HCT116 (cell line): ENCODE data around the gene NCAPG2. TPM values are rescaled to one million over a fixed set of nuclear protein-coding genes. Genes with fewer than 3 reads are reported as not detected.

Experiments
- ATAC-seq: fragments of 200-7000 bp; cut with Tn5 transposase; 2 replicates; pipeline ENCODE4 v1.9.1; 2020; ENCODE audit warnings: mild to moderate bottlenecking, moderate library complexity
- BruUV-seq: library from RNA; stranded (reverse); fragments of 400-500 nt; replicated peaks from 2 replicates; lab custom pipeline; 2021; lab: Mats Ljungman, UMichigan
- CTCF ChIA-PET: fragments of 300-600 bp; sonication (Branson Sonifier 250); formaldehyde crosslinking; loops from one replicate; lab custom pipeline; 2021; ENCODE audit warnings: antibody characterized with exemption; lab: Charles Lee
- POLR2A ChIA-PET: fragments of 300-600, 350-600 bp; sonication (Branson Sonifier 250); formaldehyde crosslinking; loops from one replicate; lab custom pipeline; 2021; ENCODE audit warnings: antibody characterized with exemption; lab: Charles Lee
- RAD21 ChIA-PET, 2 experiments: fragments of 300-600 bp; sonication (Branson Sonifier 250); formaldehyde crosslinking; loops; one replicate each; lab custom pipeline; 2023; ENCODE audit warnings: low total read pairs in 2 of 2; ENCODE audit not compliant: uncharacterized antibody in 2 of 2, unreplicated experiment in 2 of 2, low non-redundant PET in 1 of 2; lab: Charles Lee
- DNase-seq: peaks from one replicate; pipeline ENCODE4 v3.0.0-alpha.2; 2010; ENCODE audit warnings: low read depth, low spot score
- H2AFZ ChIP-seq: fragments of 200-600 bp; shearing (Covaris generic), sonication (generic); 2 replicates; pipeline ENCODE4 v1.6.1; 2017; ENCODE audit warnings: low read depth, mixed run types, mixed read lengths, antibody characterized with exemption, low read length; ENCODE audit not compliant: poor library complexity, severe bottlenecking
- H3K27ac ChIP-seq: 2 replicates; pipeline ENCODE4 v1.5.1; 2012; ENCODE audit warnings: low read depth, low read length
- H3K27me3 ChIP-seq: fragments of 200-600 bp; sonication (generic); 2 replicates; pipeline ENCODE4 v1.6.1; 2016; ENCODE audit warnings: mixed run types, low read length, mixed read lengths; ENCODE audit not compliant: insufficient read depth
- H3K36me3 ChIP-seq, 2 experiments: fragments of 200-500 bp in 1 of 2; fragments of 200-600 bp in 1 of 2; sonication (Bioruptor generic) in 1 of 2; sonication (generic) in 1 of 2; 2 replicates each; pipeline versions ENCODE4 v1.5.1 to v1.6.1; 2014 to 2016; ENCODE audit warnings: low read length in 2 of 2, inconsistent platforms in 1 of 2, mixed read lengths in 1 of 2, mixed run types in 1 of 2; ENCODE audit not compliant: insufficient read depth in 2 of 2, control insufficient read depth in 1 of 2
- H3K4me1 ChIP-seq, 2 experiments: fragments of 200-600 bp in 1 of 2; sonication (generic) in 1 of 2; 2 replicates each; pipeline versions ENCODE4 v1.5.1 to v1.6.1; 2012 to 2017; ENCODE audit warnings: low read length in 2 of 2, inconsistent platforms in 1 of 2, mild to moderate bottlenecking in 1 of 2, mixed read lengths in 1 of 2, mixed run types in 1 of 2, moderate library complexity in 1 of 2; ENCODE audit not compliant: insufficient read depth in 2 of 2, control insufficient read depth in 1 of 2
- H3K4me2 ChIP-seq: fragments of 200-600 bp; sonication (generic); 2 replicates; pipeline ENCODE4 v1.6.1; 2017; ENCODE audit warnings: mixed run types, low read length, mixed read lengths
- H3K4me3 ChIP-seq, 2 experiments: fragments of 200-600 bp in 1 of 2; sonication (generic) in 1 of 2; replicated peaks in 1 of 2; 2 replicates each; pipeline ENCODE4 v1.5.1; 2011 to 2016; ENCODE audit warnings: low read length in 2 of 2, control low read depth in 1 of 2, low read depth in 1 of 2, mild to moderate bottlenecking in 1 of 2, mixed read lengths in 1 of 2, mixed run types in 1 of 2
- H3K79me2 ChIP-seq: fragments of 200-600 bp; sonication (generic); 2 replicates; pipeline ENCODE4 v1.6.1; 2017; ENCODE audit warnings: mild to moderate bottlenecking, mixed run types, low read length, moderate library complexity, mixed read lengths; ENCODE audit not compliant: insufficient read depth
- H3K9ac ChIP-seq: fragments of 200-600 bp; sonication (generic); 2 replicates; pipeline ENCODE4 v1.6.1; 2016; ENCODE audit warnings: low read length, mixed read lengths
- H3K9me2 ChIP-seq: fragments of 200-600 bp; sonication (generic), shearing (Covaris generic); 2 replicates; pipeline ENCODE4 v1.6.1; 2017; ENCODE audit warnings: mixed run types, mild to moderate bottlenecking, moderate library complexity; ENCODE audit not compliant: insufficient read depth
- H3K9me3 ChIP-seq, 2 experiments: fragments of 200-500 bp in 1 of 2; fragments of 200-600 bp in 1 of 2; sonication (Bioruptor generic) in 1 of 2; sonication (generic) in 1 of 2; 2 replicates each; pipeline ENCODE4 v1.6.1; 2014 to 2017; ENCODE audit warnings: low read length in 2 of 2, mixed read lengths in 2 of 2, inconsistent platforms in 1 of 2, low read depth in 1 of 2, mild to moderate bottlenecking in 1 of 2, mixed run types in 1 of 2, moderate library complexity in 1 of 2; ENCODE audit not compliant: control insufficient read depth in 1 of 2, insufficient read depth in 1 of 2
- H4K20me1 ChIP-seq: fragments of 200-600 bp; sonication (generic), shearing (Covaris generic); 2 replicates; pipeline ENCODE4 v1.6.1; 2017; ENCODE audit warnings: mixed run types, mild to moderate bottlenecking, moderate library complexity; ENCODE audit not compliant: insufficient read depth
- CBX3 ChIP-seq: IDR thresholded peaks from 2 replicates; pipeline ENCODE4 v1.6.1; 2012; ENCODE audit warnings: low read depth
- EGR1 ChIP-seq: IDR thresholded peaks from 2 replicates; pipeline ENCODE4 v1.6.1; 2012; ENCODE audit warnings: low read depth
- ELF1 ChIP-seq: IDR thresholded peaks from 2 replicates; pipeline ENCODE4 v1.6.1; 2012; ENCODE audit warnings: low read depth, borderline replicate concordance
- EZH2 ChIP-seq: fragments of 200-600 bp; sonication (generic); IDR thresholded peaks from 2 replicates; pipeline ENCODE4 v1.6.1; 2017; ENCODE audit warnings: antibody characterized with exemption, mixed run types
- EZH2phosphoT487 ChIP-seq: fragments of 200-600 bp; IDR thresholded peaks from 2 replicates; pipeline ENCODE4 v1.6.1; 2018; ENCODE audit warnings: antibody characterized with exemption, borderline replicate concordance
- FOSL1 ChIP-seq: IDR thresholded peaks from 2 replicates; pipeline ENCODE4 v1.6.1; 2012; ENCODE audit warnings: low read depth
- JUND ChIP-seq: IDR thresholded peaks from 2 replicates; pipeline ENCODE4 v1.6.1; 2012
- POLR2A ChIP-seq: IDR thresholded peaks from 2 replicates; pipeline ENCODE4 v1.7.0; 2011; ENCODE audit warnings: borderline replicate concordance; ENCODE audit not compliant: insufficient read depth, insufficient read length; ENCODE audit errors: extremely low read depth
- POLR2AphosphoS5 ChIP-seq: IDR thresholded peaks from 2 replicates; pipeline ENCODE4 v1.6.1; 2011; ENCODE audit warnings: mild to moderate bottlenecking, low read depth, low read length, moderate library complexity
- REST ChIP-seq: IDR thresholded peaks from 2 replicates; pipeline ENCODE4 v1.6.1; 2012; ENCODE audit warnings: low read depth
- SIN3A ChIP-seq: IDR thresholded peaks from 2 replicates; pipeline ENCODE4 v1.6.1; 2012; ENCODE audit warnings: low read depth
- SP1 ChIP-seq: IDR thresholded peaks from 2 replicates; pipeline ENCODE4 v1.6.1; 2012; ENCODE audit warnings: low read depth
- TCF7L2 ChIP-seq: IDR thresholded peaks from 2 replicates; pipeline ENCODE4 v1.7.0; 2011; ENCODE audit warnings: borderline replicate concordance, inconsistent platforms; ENCODE audit not compliant: insufficient read depth, insufficient read length; ENCODE audit errors: extremely low read depth
- YY1 ChIP-seq: IDR thresholded peaks from 2 replicates; pipeline ENCODE4 v1.6.1; 2011; ENCODE audit warnings: low read length, low read depth, moderate library complexity, mild to moderate bottlenecking; ENCODE audit not compliant: insufficient replicate concordance; ENCODE audit errors: extremely low read depth
- ZBTB33 ChIP-seq: IDR thresholded peaks from 2 replicates; pipeline ENCODE4 v1.6.1; 2011; ENCODE audit warnings: mild to moderate bottlenecking, low read length, moderate library complexity; ENCODE audit not compliant: insufficient replicate concordance; ENCODE audit errors: extremely low read depth
- ZFX ChIP-seq: fragments of 450-650 bp; IDR thresholded peaks from 2 replicates; pipeline ENCODE4 v1.6.1; 2017
- ZNF274 ChIP-seq: fragments of 200-500 bp; sonication (Bioruptor generic); IDR thresholded peaks from 2 replicates; pipeline ENCODE4 v1.6.1; 2014; ENCODE audit warnings: mild to moderate bottlenecking, low read depth, low read length, inconsistent platforms
- intact Hi-C: fragments of 100-400 bp; cut with micrococcal nuclease; formaldehyde crosslinking; loops from 2 replicates; pipeline ENCODE4 v1.10.0; 2022
- total RNA-seq: library from RNA; stranded (reverse); gene quantifications from one replicate; pipeline ENCODE4 v1.2.1, GENCODE V29; 2021; ENCODE audit not compliant: unreplicated experiment
- TF ChIP-seq, protein P1 (sequence below): IDR thresholded peaks from 2 replicates; pipeline ENCODE4 v1.6.1; 2012
- TF ChIP-seq, protein P2 (sequence below), 3 experiments: fragments of 200-600 bp in 1 of 3; sonication (generic) in 1 of 3; IDR thresholded peaks in 2 of 3; conservative IDR thresholded peaks in 1 of 3; 2 replicates each; pipeline ENCODE4 v1.5.1; 2012 to 2017; ENCODE audit warnings: low read depth in 2 of 3, low read length in 2 of 3, antibody characterized with exemption in 1 of 3, borderline replicate concordance in 1 of 3, control low read depth in 1 of 3, mild to moderate bottlenecking in 1 of 3, mixed read lengths in 1 of 3, mixed run types in 1 of 3, moderate library complexity in 1 of 3; ENCODE audit not compliant: insufficient read depth in 1 of 3
- TF ChIP-seq, protein P3 (sequence below): IDR thresholded peaks from 2 replicates; pipeline ENCODE4 v1.6.1; 2012

The NCAPG2 gene
- total RNA-seq, 1 experiment from 2014 or later, result 73.1 TPM

DNA sequence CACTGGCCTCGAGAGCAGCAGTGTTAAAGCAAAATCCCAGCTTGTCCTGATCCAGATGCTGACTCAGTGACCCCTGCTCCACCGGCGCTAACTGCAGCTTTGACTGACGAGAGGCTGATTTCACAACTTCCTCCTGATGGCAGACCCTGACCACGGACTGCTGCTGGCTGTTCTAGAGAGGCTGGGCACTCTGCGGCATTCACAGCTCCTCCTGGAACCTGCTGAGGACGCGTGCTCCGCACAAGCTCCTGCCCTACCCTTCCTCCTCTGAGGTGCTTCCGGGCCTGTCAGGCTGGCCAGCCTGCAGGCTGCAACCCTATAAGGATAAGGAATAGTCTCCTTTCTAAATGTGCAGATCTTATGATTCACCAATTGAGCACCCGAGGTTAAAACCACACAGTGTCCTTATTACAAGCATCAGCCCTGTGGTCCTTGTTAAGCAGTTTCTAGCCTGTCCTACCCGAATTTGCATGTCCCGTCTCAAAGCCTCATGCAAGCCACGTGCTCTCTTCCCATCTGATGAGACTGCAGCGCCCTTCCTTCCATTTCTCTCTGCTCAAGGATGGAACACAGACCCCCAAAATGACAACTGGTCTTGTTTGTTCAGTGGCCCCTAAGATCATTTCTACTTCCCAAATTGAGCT is 35.5 kb upstream of the NCAPG2 start:
- Histone ChIP-seq H3K9me3 (no peaks in the 10 kb centered on the region), H3K4me3 (no peak overlapping the region), H4K20me1 (no peaks in the 10 kb centered on the region), H2AFZ (no peak overlapping the region), H3K9ac (no peak overlapping the region), H3K9me2 (no peaks in the 10 kb centered on the region), H3K79me2 (no peaks in the 10 kb centered on the region; the same call in 1 of the 2 replicates), H3K36me3 (peaks cover 18 to 41% of the 10 kb centered on the region in 2 experiments), H3K4me1 (no peaks in the 10 kb centered on the region), H3K4me2 (no peak overlapping the region), H3K27ac (no peak overlapping the region), H3K27me3 (no peaks in the 10 kb centered on the region)
- no TSS peak for BruUV-seq
- CTCF ChIA-PET, result no interaction called here
- POLR2A ChIA-PET, result no interaction called here
- intact Hi-C loops, result no loop called here
- ATAC-seq (no peak), DNase-seq (no peak)
- RAD21 ChIA-PET, result no interaction called here
- TF ChIP-seq, protein P1, sequence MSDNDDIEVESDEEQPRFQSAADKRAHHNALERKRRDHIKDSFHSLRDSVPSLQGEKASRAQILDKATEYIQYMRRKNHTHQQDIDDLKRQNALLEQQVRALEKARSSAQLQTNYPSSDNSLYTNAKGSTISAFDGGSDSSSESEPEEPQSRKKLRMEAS, result no peak
- no peak for TF ChIP-seq EZH2phosphoT487
- TF ChIP-seq REST, result no peak
- no peak for TF ChIP-seq FOSL1
- TF ChIP-seq YY1, result no peak
- no peak for TF ChIP-seq ZNF274
- no peak for TF ChIP-seq ELF1
- no peak for TF ChIP-seq ZFX
- no peak for TF ChIP-seq ZBTB33
- TF ChIP-seq, protein P2, sequence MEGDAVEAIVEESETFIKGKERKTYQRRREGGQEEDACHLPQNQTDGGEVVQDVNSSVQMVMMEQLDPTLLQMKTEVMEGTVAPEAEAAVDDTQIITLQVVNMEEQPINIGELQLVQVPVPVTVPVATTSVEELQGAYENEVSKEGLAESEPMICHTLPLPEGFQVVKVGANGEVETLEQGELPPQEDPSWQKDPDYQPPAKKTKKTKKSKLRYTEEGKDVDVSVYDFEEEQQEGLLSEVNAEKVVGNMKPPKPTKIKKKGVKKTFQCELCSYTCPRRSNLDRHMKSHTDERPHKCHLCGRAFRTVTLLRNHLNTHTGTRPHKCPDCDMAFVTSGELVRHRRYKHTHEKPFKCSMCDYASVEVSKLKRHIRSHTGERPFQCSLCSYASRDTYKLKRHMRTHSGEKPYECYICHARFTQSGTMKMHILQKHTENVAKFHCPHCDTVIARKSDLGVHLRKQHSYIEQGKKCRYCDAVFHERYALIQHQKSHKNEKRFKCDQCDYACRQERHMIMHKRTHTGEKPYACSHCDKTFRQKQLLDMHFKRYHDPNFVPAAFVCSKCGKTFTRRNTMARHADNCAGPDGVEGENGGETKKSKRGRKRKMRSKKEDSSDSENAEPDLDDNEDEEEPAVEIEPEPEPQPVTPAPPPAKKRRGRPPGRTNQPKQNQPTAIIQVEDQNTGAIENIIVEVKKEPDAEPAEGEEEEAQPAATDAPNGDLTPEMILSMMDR (IDR thresholded peaks at IDR 0.05 in 2 of 3, conservative IDR thresholded peaks at IDR 0.05 in 1 of 3; ENCODE audit: borderline replicate concordance in 1 of 3, insufficient read depth in 1 of 3, low read depth in 2 of 3, low read length in 2 of 3), result no peak
- TF ChIP-seq, protein P3, sequence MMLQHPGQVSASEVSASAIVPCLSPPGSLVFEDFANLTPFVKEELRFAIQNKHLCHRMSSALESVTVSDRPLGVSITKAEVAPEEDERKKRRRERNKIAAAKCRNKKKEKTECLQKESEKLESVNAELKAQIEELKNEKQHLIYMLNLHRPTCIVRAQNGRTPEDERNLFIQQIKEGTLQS, result no peak
- TF ChIP-seq SP1, result no peak
- TF ChIP-seq EZH2, result no peak
- no peak for TF ChIP-seq JUND
- no peak for TF ChIP-seq POLR2AphosphoS5
- no peak for TF ChIP-seq EGR1
- no peak for TF ChIP-seq CBX3
- no peak for TF ChIP-seq SIN3A
- TF ChIP-seq TCF7L2, result no peak
- no peak for TF ChIP-seq POLR2A
- TF ChIP-seq, all 23 proteins: peak for 0
